K562 (cell line): ENCODE data around the gene GADD45GIP1. TPM values are rescaled to one million over a fixed set of nuclear protein-coding genes. Genes with fewer than 3 reads are reported as not detected.

Source experiments
- CBFA2T3 ChIP-seq: fragments of 450-650 bp; IDR thresholded peaks from 2 replicates; pipeline ENCODE4 v1.6.1; 2017
- CBFB ChIP-seq: sonication (generic); formaldehyde crosslinking; IDR thresholded peaks from 2 replicates; pipeline ENCODE4 v1.4.0; 2020; ENCODE audit warnings: mild to moderate bottlenecking, missing genetic modification reagents
- DIDO1 ChIP-seq: fragments of 450-650 bp; IDR thresholded peaks from 2 replicates; pipeline ENCODE4 v1.6.1; 2016; ENCODE audit warnings: low read depth, missing biosample characterization, missing genetic modification characterization
- DPF2 ChIP-seq: fragments of 450-650 bp; IDR thresholded peaks from 2 replicates; pipeline ENCODE4 v1.6.1; 2016
- EGR1 ChIP-seq: fragments of 450-650 bp; conservative IDR thresholded peaks from 2 replicates; pipeline ENCODE4 v1.6.1; 2017; ENCODE audit warnings: mild to moderate bottlenecking
- EWSR1 ChIP-seq: fragments of 450-650 bp; IDR thresholded peaks from 2 replicates; pipeline ENCODE4 v1.6.1; 2018; ENCODE audit warnings: borderline replicate concordance, mild to moderate bottlenecking, low read depth, moderate library complexity; ENCODE audit not compliant: partially characterized antibody
- FOXK1 ChIP-seq: sonication (generic); formaldehyde crosslinking; IDR thresholded peaks from 2 replicates; pipeline ENCODE4 v1.8.0; 2022; ENCODE audit warnings: missing genetic modification reagents, mild to moderate bottlenecking, borderline replicate concordance
- FOXP4 ChIP-seq: sonication (generic); formaldehyde crosslinking; IDR thresholded peaks from 2 replicates; pipeline ENCODE4 v1.8.0; 2022; ENCODE audit warnings: mild to moderate bottlenecking, missing genetic modification reagents, borderline replicate concordance
- HDAC2 ChIP-seq: fragments of 450-650 bp; IDR thresholded peaks from 2 replicates; pipeline ENCODE4 v1.6.1; 2016; ENCODE audit warnings: mild to moderate bottlenecking
- ID3 ChIP-seq, 2 experiments: fragments of 250-450 bp in 1 of 2; fragments of 450-650 bp in 1 of 2; sonication (Bioruptor Pico) in 1 of 2; IDR thresholded peaks; 2 replicates each; pipeline versions ENCODE4 v1.6.1 to v1.8.0; 2016 to 2021; ENCODE audit warnings: mild to moderate bottlenecking in 2 of 2, moderate library complexity in 2 of 2, missing compliant biosample characterization in 1 of 2, missing genetic modification characterization in 1 of 2
- JUNB ChIP-seq: fragments of 450-650 bp; formaldehyde crosslinking; conservative IDR thresholded peaks from 2 replicates; pipeline ENCODE4 v1.4.0; 2020; ENCODE audit warnings: mild to moderate bottlenecking
- KDM2B ChIP-seq: fragments of 250-450 bp; sonication (Bioruptor Pico); IDR thresholded peaks from 2 replicates; pipeline ENCODE4 v1.8.0; 2021; ENCODE audit warnings: mild to moderate bottlenecking, moderate library complexity
- MYNN ChIP-seq, 2 experiments: sonication (generic); formaldehyde crosslinking in 1 of 2; IDR thresholded peaks; 2 replicates each; pipeline versions ENCODE4 v1.5.0 to v1.6.1; 2016 to 2020; ENCODE audit warnings: antibody characterized with exemption in 1 of 2, missing genetic modification reagents in 1 of 2
- PHB2 ChIP-seq: fragments of 450-650 bp; IDR thresholded peaks from 2 replicates; pipeline ENCODE4 v1.6.1; 2017; ENCODE audit warnings: low read depth
- PHTF2 ChIP-seq: fragments of 250-450 bp; sonication (Bioruptor Pico); IDR thresholded peaks from 2 replicates; pipeline ENCODE4 v1.5.0; 2021; ENCODE audit warnings: mild to moderate bottlenecking
- RBM17 ChIP-seq: fragments of 200-400 bp; formaldehyde crosslinking; IDR thresholded peaks from 2 replicates; pipeline ENCODE4 v1.6.1; 2017; ENCODE audit warnings: low read depth, mild to moderate bottlenecking, low read length, borderline replicate concordance
- YY1 ChIP-seq, 3 experiments: IDR thresholded peaks; 2 replicates each; pipeline ENCODE4 v1.6.1; 2011; ENCODE audit warnings: low read length in 2 of 3, mild to moderate bottlenecking in 2 of 3, moderate library complexity in 2 of 3, borderline replicate concordance in 1 of 3, control low read depth in 1 of 3, low read depth in 1 of 3; ENCODE audit not compliant: insufficient read depth in 3 of 3, insufficient replicate concordance in 2 of 3, control insufficient read depth in 1 of 3, insufficient read length in 1 of 3; ENCODE audit errors: extremely low read depth in 1 of 3
- ZNF24 ChIP-seq: fragments of 450-650 bp; IDR thresholded peaks from 2 replicates; pipeline ENCODE4 v1.6.1; 2016
- polyA plus RNA-seq, 8 experiments: library from polyadenylated mRNA; depleted of rRNA in 4 of 8; stranded (reverse) in 5 of 8; unstranded in 3 of 8; fragments of >200 nt; fragmentation: Nextera tagmentation in 2 of 8; fragmentation: Illumina TruSeq in 1 of 8; extraction: Ambion mirVana in 2 of 8; extraction: Trizol in 1 of 8; gene quantifications; 2 replicates each; pipeline versions ENCODE4 v1.2.1 to v1.2.3, GENCODE V29; 2011 to 2014; ENCODE audit warnings: inconsistent platforms in 1 of 8, missing spikeins in 1 of 8
- total RNA-seq, 7 experiments: library from RNA; depleted of rRNA in 6 of 7; stranded (reverse); fragments of >200 nt in 6 of 7; fragmentation: Illumina TruSeq in 2 of 7; extraction: Trizol in 2 of 7; gene quantifications; 2 replicates each; pipeline versions ENCODE4 v1.2.1 to v1.2.3, GENCODE V29; 2011 to 2021; ENCODE audit warnings: low replicate concordance in 1 of 7
- TF ChIP-seq, protein P1 (sequence below): fragments of 450-650 bp; IDR thresholded peaks from 2 replicates; pipeline ENCODE4 v1.7.1; 2018; ENCODE audit warnings: mild to moderate bottlenecking, low read depth; ENCODE audit not compliant: partially characterized antibody
- TF ChIP-seq, protein P2 (sequence below): fragments of 250-450 bp; sonication (Bioruptor Pico); IDR thresholded peaks from 2 replicates; pipeline ENCODE4 v1.8.0; 2022; ENCODE audit warnings: inconsistent platforms

The GADD45GIP1 gene
- total and polyA plus RNA-seq, 9 of the 15 experiments (the other 6 are each of a cell fraction or from before 2014, with no cell fraction given), result 5.1 to 161 (median 29.2) TPM

DNA sequence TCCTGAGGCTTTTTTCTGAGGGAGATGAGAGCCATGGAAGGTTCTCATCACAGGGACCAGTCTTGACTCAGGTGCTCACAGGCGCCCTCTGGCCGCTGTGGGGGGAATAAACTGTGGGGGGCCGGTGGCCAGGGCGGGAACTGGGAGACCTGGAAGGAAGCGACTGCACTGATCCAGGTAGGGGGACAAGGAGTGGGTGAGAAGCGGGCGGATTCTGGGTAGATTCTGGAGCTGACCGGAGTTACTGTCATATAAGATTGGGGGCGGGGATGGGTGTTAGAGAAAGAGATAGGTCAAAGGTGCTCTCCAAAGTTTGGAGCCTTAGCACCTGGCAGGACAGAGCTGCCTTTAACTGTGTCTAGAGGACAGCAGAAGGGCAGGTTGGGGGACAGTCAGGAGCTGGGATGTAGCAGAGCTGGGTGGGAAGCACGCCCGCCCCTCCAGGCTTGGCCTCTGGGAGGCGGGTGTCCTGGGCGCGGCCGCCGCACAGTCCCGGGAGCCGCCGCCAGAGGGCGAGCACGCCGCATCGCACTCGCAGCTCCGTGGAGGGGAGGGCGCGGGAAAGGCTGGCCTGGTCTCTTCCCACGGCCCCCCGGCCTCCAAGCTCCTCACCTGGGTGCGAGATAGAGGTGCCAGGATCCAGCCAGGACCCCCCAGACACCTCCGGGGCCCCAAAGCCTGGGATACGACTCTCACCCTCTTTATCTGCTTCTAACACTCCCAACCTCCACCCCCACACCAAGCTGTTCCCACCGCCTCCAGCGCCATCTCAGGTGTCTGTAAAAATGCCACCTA is 8.2 kb upstream of the GADD45GIP1 start (continued):
- TF ChIP-seq FOXP4 (no peak; the same call in 1 of the 2 replicates), HDAC2 (peak; percentile 78), EGR1 (peak; percentile 93), PHTF2 (CRISPR knock-in tag) (no peak), CBFA2T3 (peak; percentile 74), YY1 (IDR thresholded peaks at IDR 0.05; ENCODE audit: borderline replicate concordance in 1 of 3, control insufficient read depth in 1 of 3, extremely low read depth in 1 of 3, insufficient read depth in 3 of 3, insufficient read length in 1 of 3, insufficient replicate concordance in 2 of 3, low read depth in 1 of 3, low read length in 2 of 3) (peak in 2 of 3 experiments; percentile 22 to 66), MYNN (IDR thresholded peaks at IDR 0.05) (no peak), MYNN (CRISPR knock-in tag; IDR thresholded peaks at IDR 0.05) (no peak), KDM2B (no peak), ID3 (CRISPR knock-in tag; IDR thresholded peaks at IDR 0.05) (no peak), ID3 (tag; IDR thresholded peaks at IDR 0.05) (peak; percentile 59; the same call in 1 of the 2 replicates), CBFB (CRISPR knock-in tag) (peak; percentile 26; the same call in 1 of the 2 replicates), ZNF24 (peak; percentile 38; the same call in 1 of the 2 replicates), FOXK1 (CRISPR knock-in tag) (no peak), DPF2 (peak; percentile 77), PHB2 (no peak; the same call in 1 of the 2 replicates), JUNB (CRISPR knock-in tag) (no peak), EWSR1 (no peak), DIDO1 (no peak), RBM17 (no peak)
- TF ChIP-seq, protein P1, sequence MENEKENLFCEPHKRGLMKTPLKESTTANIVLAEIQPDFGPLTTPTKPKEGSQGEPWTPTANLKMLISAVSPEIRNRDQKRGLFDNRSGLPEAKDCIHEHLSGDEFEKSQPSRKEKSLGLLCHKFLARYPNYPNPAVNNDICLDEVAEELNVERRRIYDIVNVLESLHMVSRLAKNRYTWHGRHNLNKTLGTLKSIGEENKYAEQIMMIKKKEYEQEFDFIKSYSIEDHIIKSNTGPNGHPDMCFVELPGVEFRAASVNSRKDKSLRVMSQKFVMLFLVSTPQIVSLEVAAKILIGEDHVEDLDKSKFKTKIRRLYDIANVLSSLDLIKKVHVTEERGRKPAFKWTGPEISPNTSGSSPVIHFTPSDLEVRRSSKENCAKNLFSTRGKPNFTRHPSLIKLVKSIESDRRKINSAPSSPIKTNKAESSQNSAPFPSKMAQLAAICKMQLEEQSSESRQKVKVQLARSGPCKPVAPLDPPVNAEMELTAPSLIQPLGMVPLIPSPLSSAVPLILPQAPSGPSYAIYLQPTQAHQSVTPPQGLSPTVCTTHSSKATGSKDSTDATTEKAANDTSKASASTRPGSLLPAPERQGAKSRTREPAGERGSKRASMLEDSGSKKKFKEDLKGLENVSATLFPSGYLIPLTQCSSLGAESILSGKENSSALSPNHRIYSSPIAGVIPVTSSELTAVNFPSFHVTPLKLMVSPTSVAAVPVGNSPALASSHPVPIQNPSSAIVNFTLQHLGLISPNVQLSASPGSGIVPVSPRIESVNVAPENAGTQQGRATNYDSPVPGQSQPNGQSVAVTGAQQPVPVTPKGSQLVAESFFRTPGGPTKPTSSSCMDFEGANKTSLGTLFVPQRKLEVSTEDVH, result peak; percentile 83
- TF ChIP-seq, protein P2, sequence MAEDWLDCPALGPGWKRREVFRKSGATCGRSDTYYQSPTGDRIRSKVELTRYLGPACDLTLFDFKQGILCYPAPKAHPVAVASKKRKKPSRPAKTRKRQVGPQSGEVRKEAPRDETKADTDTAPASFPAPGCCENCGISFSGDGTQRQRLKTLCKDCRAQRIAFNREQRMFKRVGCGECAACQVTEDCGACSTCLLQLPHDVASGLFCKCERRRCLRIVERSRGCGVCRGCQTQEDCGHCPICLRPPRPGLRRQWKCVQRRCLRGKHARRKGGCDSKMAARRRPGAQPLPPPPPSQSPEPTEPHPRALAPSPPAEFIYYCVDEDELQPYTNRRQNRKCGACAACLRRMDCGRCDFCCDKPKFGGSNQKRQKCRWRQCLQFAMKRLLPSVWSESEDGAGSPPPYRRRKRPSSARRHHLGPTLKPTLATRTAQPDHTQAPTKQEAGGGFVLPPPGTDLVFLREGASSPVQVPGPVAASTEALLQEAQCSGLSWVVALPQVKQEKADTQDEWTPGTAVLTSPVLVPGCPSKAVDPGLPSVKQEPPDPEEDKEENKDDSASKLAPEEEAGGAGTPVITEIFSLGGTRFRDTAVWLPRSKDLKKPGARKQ (CRISPR knock-in tag), result no peak
